GM06990 (cell line): Measurements from ENCODE around the gene LGALS9.

ENCODE experiments used
- DNase-seq: peaks from one replicate; pipeline ENCODE4 v3.0.0-alpha.2; 2011; ENCODE audit not compliant: insufficient read length; ENCODE audit errors: extremely low read depth
- H3K27me3 ChIP-seq: replicated peaks from 2 replicates; pipeline ENCODE4 v1.6.0; 2011; ENCODE audit warnings: low read length; ENCODE audit not compliant: control insufficient read depth, insufficient read depth
- H3K36me3 ChIP-seq: 2 replicates; pipeline ENCODE4 v1.5.1; 2011; ENCODE audit warnings: low read length; ENCODE audit not compliant: control insufficient read depth, insufficient read depth
- H3K4me3 ChIP-seq: replicated peaks from 2 replicates; pipeline ENCODE4 v1.5.1; 2011; ENCODE audit warnings: low read depth, mild to moderate bottlenecking, control low read depth, low read length
- CTCF ChIP-seq: IDR thresholded peaks from 2 replicates; pipeline ENCODE4 v1.5.1; 2011; ENCODE audit warnings: low read length, control low read depth, mild to moderate bottlenecking, inconsistent platforms; ENCODE audit not compliant: insufficient read depth, poor library complexity, severe bottlenecking

LGALS9 gene

DNA sequence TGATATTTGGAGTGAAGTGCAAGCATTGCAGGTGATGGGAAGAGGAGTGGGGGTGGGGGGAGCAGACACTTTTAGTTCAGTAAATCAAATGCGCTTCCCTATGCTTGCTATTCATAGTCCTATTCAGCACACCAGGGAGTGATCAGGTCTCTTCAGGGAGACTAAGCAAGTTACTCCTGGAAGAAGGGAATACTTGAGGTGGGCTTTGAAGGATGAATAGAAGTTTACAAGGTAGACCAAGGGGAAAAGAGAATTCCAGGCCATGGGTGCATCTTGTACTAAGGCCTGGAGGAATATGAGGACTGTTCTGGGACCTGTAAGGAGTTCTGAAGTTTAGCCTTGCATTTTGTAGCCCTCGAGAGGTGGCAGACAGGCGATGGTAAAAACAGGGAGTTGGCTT, 40.1 kb upstream of the LGALS9 start:
- no peak for TF ChIP-seq CTCF
- Histone ChIP-seq H3K4me3 (no peak overlapping the region), H3K36me3 (peaks cover 23% of the 10 kb centered on the region), H3K27me3 (no peaks in the 10 kb centered on the region)
- no peak for DNase-seq

- Histone ChIP-seq H3K36me3 (peaks cover 25% of the 10 kb centered on the region), H3K4me3 (no peak overlapping the region), H3K27me3 (no peaks in the 10 kb centered on the region)
- no peak for TF ChIP-seq CTCF
- DNase-seq = no peak
Observed at GRCh38 chr17:27591986-27592385, 39.0 kb upstream of the LGALS9 start.

GRCh38 chr17:27593232-27593856, 37.6 kb upstream of the LGALS9 start:
- DNase-seq = no peak
- Histone ChIP-seq H3K4me3 (no peak overlapping the region), H3K36me3 (peaks cover 23% of the 10 kb centered on the region), H3K27me3 (no peaks in the 10 kb centered on the region)
- no peak for TF ChIP-seq CTCF

GRCh38 chr17:27593857-27594255, 37.1 kb upstream of the LGALS9 start:
- no peak for DNase-seq
- no peak for TF ChIP-seq CTCF
- Histone ChIP-seq H3K4me3 (no peak overlapping the region), H3K36me3 (peaks cover 20% of the 10 kb centered on the region), H3K27me3 (no peaks in the 10 kb centered on the region)

GRCh38 chr17:27595208-27595607, 35.8 kb upstream of the LGALS9 start:
- peaks cover 19% of the 10 kb centered on the region for H3K36me3 ChIP-seq
- TF ChIP-seq CTCF = no peak
- H3K4me3 ChIP-seq = no peak overlapping the region
- DNase-seq = no peak
- H3K27me3 ChIP-seq = no peaks in the 10 kb centered on the region

DNA sequence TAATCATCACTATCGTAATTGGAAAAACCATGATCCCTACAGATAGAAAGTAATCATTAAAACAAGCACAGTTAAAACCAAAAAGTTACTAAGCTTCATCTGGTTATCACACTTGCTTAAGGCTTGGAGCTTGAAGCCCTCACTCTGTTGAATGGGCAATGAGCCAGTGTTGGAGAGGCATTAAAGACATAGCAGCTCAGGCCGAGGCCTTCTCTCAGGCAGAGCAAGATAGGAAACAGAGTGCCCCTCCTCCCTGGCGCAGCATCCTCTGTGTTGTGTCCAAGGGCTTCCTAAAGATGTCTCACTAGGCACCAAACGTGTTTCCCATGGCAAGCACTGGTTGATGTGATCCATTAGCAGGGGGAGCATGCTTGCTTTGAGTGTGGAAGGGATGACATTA, 34.9 kb upstream of the LGALS9 start:
- no peak overlapping the region for H3K4me3 ChIP-seq
- H3K27me3 ChIP-seq = no peaks in the 10 kb centered on the region
- peaks cover 22% of the 10 kb centered on the region for H3K36me3 ChIP-seq
- TF ChIP-seq CTCF = no peak
- no peak for DNase-seq
